Neuronal stem cell (in vitro differentiated cells): ENCODE data around the gene ERC2.

Experiments used
- DNase-seq: peaks from one replicate; pipeline ENCODE4 v3.0.0-alpha.2; 2013; ENCODE audit warnings: low spot score
- H2AFZ ChIP-seq: one replicate; pipeline ENCODE4 v1.6.1; 2013; ENCODE audit warnings: mild to moderate bottlenecking, low read length, inconsistent platforms
- H2AK5ac ChIP-seq: 2 replicates; pipeline ENCODE4 v1.6.1; 2013; ENCODE audit warnings: low read depth, mild to moderate bottlenecking, inconsistent platforms, low read length, moderate library complexity, mixed read lengths
- H2BK120ac ChIP-seq: 2 replicates; pipeline ENCODE4 v1.6.1; 2013; ENCODE audit warnings: low read depth, mild to moderate bottlenecking, inconsistent platforms, low read length, moderate library complexity, mixed read lengths
- H2BK12ac ChIP-seq: one replicate; pipeline ENCODE4 v1.6.1; 2013; ENCODE audit warnings: low read length, inconsistent platforms
- H2BK15ac ChIP-seq: 2 replicates; pipeline ENCODE4 v1.6.1; 2013; ENCODE audit warnings: mild to moderate bottlenecking, low read length, inconsistent platforms, mixed read lengths
- H2BK5ac ChIP-seq: one replicate; pipeline ENCODE4 v1.6.1; 2013; ENCODE audit warnings: inconsistent platforms, mild to moderate bottlenecking, low read length, moderate library complexity
- H3K14ac ChIP-seq: one replicate; pipeline ENCODE4 v1.6.1; 2013; ENCODE audit warnings: low read length, inconsistent platforms
- H3K18ac ChIP-seq: 2 replicates; pipeline ENCODE4 v1.6.1; 2013; ENCODE audit warnings: low read length, inconsistent platforms
- H3K23ac ChIP-seq: 2 replicates; pipeline ENCODE4 v1.6.1; 2013; ENCODE audit warnings: low read depth, mild to moderate bottlenecking, mixed read lengths, low read length, inconsistent platforms; ENCODE audit not compliant: poor library complexity
- H3K27ac ChIP-seq: replicated peaks from 3 replicates; pipeline ENCODE4 v1.5.1; 2013; ENCODE audit warnings: low read length, inconsistent platforms
- H3K27me3 ChIP-seq, 3 experiments: 2 replicates each; pipeline ENCODE4 v1.6.1; 2013; ENCODE audit warnings: low read length in 3 of 3, mild to moderate bottlenecking in 2 of 3, inconsistent platforms in 1 of 3, low read depth in 1 of 3, mixed read lengths in 1 of 3, moderate library complexity in 1 of 3; ENCODE audit not compliant: control insufficient read depth in 3 of 3, insufficient read depth in 3 of 3
- H3K36me3 ChIP-seq, 2 donors: replicated peaks in 1 of 2; 2 replicates each; pipeline ENCODE4 v1.6.1; 2013; ENCODE audit warnings: low read length in 2 of 2; ENCODE audit not compliant: control insufficient read depth in 2 of 2, insufficient read depth in 2 of 2
- H3K4ac ChIP-seq: 2 replicates; pipeline ENCODE4 v1.6.1; 2013; ENCODE audit warnings: inconsistent platforms, mild to moderate bottlenecking, low read length, moderate library complexity
- H3K4me1 ChIP-seq, 2 donors: 1 replicate in 1 of 2; 2 replicates in 1 of 2; pipeline ENCODE4 v1.6.1; 2013; ENCODE audit warnings: low read length in 2 of 2, low read depth in 1 of 2; ENCODE audit not compliant: control insufficient read depth in 2 of 2, insufficient read depth in 1 of 2
- H3K4me2 ChIP-seq: one replicate; pipeline ENCODE4 v1.6.1; 2013; ENCODE audit warnings: mild to moderate bottlenecking, low read length, inconsistent platforms; ENCODE audit not compliant: insufficient read depth, poor library complexity, severe bottlenecking
- H3K4me3 ChIP-seq, 2 donors: 2 replicates each; pipeline ENCODE4 v1.5.1; 2013; ENCODE audit warnings: low read length in 2 of 2, mild to moderate bottlenecking in 2 of 2, inconsistent platforms in 1 of 2, moderate library complexity in 1 of 2
- H3K79me1 ChIP-seq: one replicate; pipeline ENCODE4 v1.6.1; 2013; ENCODE audit warnings: low read depth, mild to moderate bottlenecking, inconsistent platforms, low read length, moderate library complexity
- H3K9ac ChIP-seq: one replicate; pipeline ENCODE4 v1.6.1; 2013; ENCODE audit warnings: mild to moderate bottlenecking, low read depth, low read length, inconsistent platforms; ENCODE audit not compliant: poor library complexity
- H3K9me3 ChIP-seq, 2 donors: replicated peaks in 1 of 2; 2 replicates each; pipeline versions ENCODE3 to v1.6.1; 2013; ENCODE audit warnings: low read length in 2 of 2, mild to moderate bottlenecking in 2 of 2, inconsistent platforms in 1 of 2, low read depth in 1 of 2, mixed read lengths in 1 of 2, moderate library complexity in 1 of 2; ENCODE audit not compliant: control insufficient read depth in 2 of 2, insufficient read depth in 1 of 2
- H4K8ac ChIP-seq: one replicate; pipeline ENCODE4 v1.6.1; 2013; ENCODE audit warnings: low read depth, mild to moderate bottlenecking, inconsistent platforms, low read length, moderate library complexity
- H4K91ac ChIP-seq: one replicate; pipeline ENCODE4 v1.6.1; 2013; ENCODE audit warnings: low read length, low read depth, mild to moderate bottlenecking, inconsistent platforms; ENCODE audit not compliant: poor library complexity
- WGBS, 2 donors: extraction: QIAGEN DNeasy Blood & Tissue Kit; methylation state at CpG; one replicate each; pipeline ENCODE4 v1.1.7; 2013; ENCODE audit warnings: missing lambda C conversion rate in 2 of 2, mixed read lengths in 1 of 2; ENCODE audit not compliant: insufficient read length in 2 of 2, insufficient replicate concordance in 1 of 2; ENCODE audit errors: extremely low coverage in 2 of 2; 5-methylcytosine and 5-hydroxymethylcytosine counted together

ERC2 gene

DNA sequence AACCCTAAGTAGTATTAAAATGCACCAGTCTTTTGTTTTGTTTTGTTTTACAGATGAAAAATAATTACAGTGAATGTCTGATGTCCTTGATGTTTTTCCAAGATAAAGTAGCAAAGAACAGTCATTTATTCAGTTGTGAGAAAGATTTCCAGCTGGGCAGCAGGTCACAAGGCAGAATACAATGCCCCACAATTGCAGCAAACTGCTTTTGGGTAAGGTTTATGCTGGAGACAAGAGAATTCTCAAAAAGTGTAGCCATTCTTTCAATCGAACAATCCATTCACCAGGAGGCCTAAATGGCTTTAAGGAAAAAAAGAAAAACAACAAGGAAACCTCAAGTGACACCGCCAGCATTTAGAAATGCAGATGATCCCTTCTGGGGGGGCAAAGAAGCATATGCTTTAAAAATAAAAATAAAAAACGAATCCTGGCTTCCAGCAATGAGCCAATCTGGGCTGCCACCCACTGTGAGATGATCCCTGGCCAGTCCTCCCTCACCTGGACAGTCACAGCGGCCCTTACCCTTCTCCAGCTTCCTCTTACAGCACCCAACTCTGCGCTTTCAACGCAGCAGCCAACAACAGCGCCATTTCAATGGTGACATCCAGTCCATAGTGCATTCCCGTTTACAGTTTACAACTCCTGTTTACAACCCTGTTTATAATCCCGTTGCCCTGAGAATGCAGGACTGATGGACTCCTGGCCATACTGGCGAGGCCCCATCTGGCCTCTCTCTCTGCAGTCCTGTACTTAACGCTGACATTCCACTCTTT is 955.5 kb downstream of the ERC2 start:
- no peak overlapping the region for H2AK5ac ChIP-seq
- no CpG with 5 or more reads among the region's 11 CpGs for WGBS, 2 donors
- no peak overlapping the region for H4K91ac ChIP-seq
- H2BK12ac ChIP-seq = no peak overlapping the region
- no peak overlapping the region for H3K4ac ChIP-seq
- no peaks in the 10 kb centered on the region for H3K27me3 ChIP-seq
- H3K9ac ChIP-seq = no peak overlapping the region
- H3K18ac ChIP-seq = peak overlapping the region; percentile 50
- no peak overlapping the region for H3K14ac ChIP-seq
- H3K4me2 ChIP-seq = no peak overlapping the region
- H3K4me3 ChIP-seq = no peak overlapping the region
- H3K9me3 ChIP-seq = no peaks in the 10 kb centered on the region
- H2AFZ ChIP-seq = peak overlapping the region; percentile 13
- H3K79me1 ChIP-seq = no peaks in the 10 kb centered on the region
- H2BK120ac ChIP-seq = no peak overlapping the region
- no peak overlapping the region for H2BK5ac ChIP-seq
- no peak overlapping the region for H3K27ac ChIP-seq
- H2BK15ac ChIP-seq = no peak overlapping the region
- H3K36me3 ChIP-seq = no peaks in the 10 kb centered on the region
- DNase-seq = no peak
- H4K8ac ChIP-seq = no peak overlapping the region
- H3K4me1 ChIP-seq = peaks cover 12 to 23% of the 10 kb centered on the region in 2 donors
- no peak overlapping the region for H3K23ac ChIP-seq

GRCh38 chr3:55511895-55512570 is 956.2 kb downstream of the ERC2 start:
- Histone ChIP-seq H3K4me1 (peaks cover 12 to 23% of the 10 kb centered on the region in 2 donors), H3K18ac (peak overlapping the region; percentile 44), H2BK15ac (no peak overlapping the region), H3K27me3 (no peaks in the 10 kb centered on the region), H3K4me2 (no peak overlapping the region), H2BK12ac (no peak overlapping the region), H4K91ac (no peak overlapping the region), H3K79me1 (no peaks in the 10 kb centered on the region), H3K27ac (no peak overlapping the region), H3K4me3 (no peak overlapping the region), H3K4ac (no peak overlapping the region), H3K9me3 (no peaks in the 10 kb centered on the region), H2AK5ac (no peak overlapping the region), H2BK120ac (no peak overlapping the region), H3K14ac (no peak overlapping the region), H4K8ac (no peak overlapping the region), H3K23ac (no peak overlapping the region), H3K9ac (no peak overlapping the region), H3K36me3 (no peaks in the 10 kb centered on the region), H2BK5ac (no peak overlapping the region), H2AFZ (no peak overlapping the region)
- DNase-seq = no peak
- no CpG with 5 or more reads among the region's 7 CpGs for WGBS, 2 donors

- peaks cover 12 to 18% of the 10 kb centered on the region in 2 donors for H3K4me1 ChIP-seq
- H3K9ac ChIP-seq = no peak overlapping the region
- H2AK5ac ChIP-seq = no peak overlapping the region
- H2BK12ac ChIP-seq = no peak overlapping the region
- H3K79me1 ChIP-seq = no peaks in the 10 kb centered on the region
- H4K91ac ChIP-seq = no peak overlapping the region
- H2BK120ac ChIP-seq = no peak overlapping the region
- no peaks in the 10 kb centered on the region for H3K9me3 ChIP-seq
- H3K4ac ChIP-seq = no peak overlapping the region
- H3K36me3 ChIP-seq = no peaks in the 10 kb centered on the region
- H3K27ac ChIP-seq = no peak overlapping the region
- no CpG with 5 or more reads among the region's 8 CpGs for whole genome bisulfite sequencing, 2 donors
- no peak overlapping the region for H3K23ac ChIP-seq
- no peaks in the 10 kb centered on the region for H3K27me3 ChIP-seq
- no peak overlapping the region for H3K18ac ChIP-seq
- H3K4me2 ChIP-seq = no peak overlapping the region
- H2AFZ ChIP-seq = no peak overlapping the region
- H2BK5ac ChIP-seq = no peak overlapping the region
- DNase-seq = no peak
- no peak overlapping the region for H3K4me3 ChIP-seq
- no peak overlapping the region for H2BK15ac ChIP-seq
- no peak overlapping the region for H3K14ac ChIP-seq
- H4K8ac ChIP-seq = no peak overlapping the region
Observed at GRCh38 chr3:55508335-55508734, 959.9 kb downstream of the ERC2 start.

GRCh38 chr3:55507808-55508207 is 960.5 kb downstream of the ERC2 start:
- Histone ChIP-seq H3K9me3 (no peaks in the 10 kb centered on the region), H3K27ac (no peak overlapping the region), H3K4me1 (peaks cover 9 to 13% of the 10 kb centered on the region in 2 donors), H3K36me3 (no peaks in the 10 kb centered on the region), H2BK120ac (no peak overlapping the region), H3K4me3 (no peak overlapping the region), H2BK5ac (no peak overlapping the region), H2AFZ (no peak overlapping the region), H3K23ac (no peak overlapping the region), H3K18ac (no peak overlapping the region), H3K79me1 (no peaks in the 10 kb centered on the region), H3K9ac (no peak overlapping the region), H2BK12ac (no peak overlapping the region), H3K14ac (no peak overlapping the region), H4K8ac (no peak overlapping the region), H2BK15ac (no peak overlapping the region), H2AK5ac (no peak overlapping the region), H3K4me2 (no peak overlapping the region), H3K4ac (no peak overlapping the region), H4K91ac (no peak overlapping the region), H3K27me3 (no peaks in the 10 kb centered on the region)
- WGBS, 2 donors = no CpG with 5 or more reads among the region's 1 CpG
- DNase-seq = no peak
